Measurements from ENCODE around the gene AMOTL1.

DNA sequence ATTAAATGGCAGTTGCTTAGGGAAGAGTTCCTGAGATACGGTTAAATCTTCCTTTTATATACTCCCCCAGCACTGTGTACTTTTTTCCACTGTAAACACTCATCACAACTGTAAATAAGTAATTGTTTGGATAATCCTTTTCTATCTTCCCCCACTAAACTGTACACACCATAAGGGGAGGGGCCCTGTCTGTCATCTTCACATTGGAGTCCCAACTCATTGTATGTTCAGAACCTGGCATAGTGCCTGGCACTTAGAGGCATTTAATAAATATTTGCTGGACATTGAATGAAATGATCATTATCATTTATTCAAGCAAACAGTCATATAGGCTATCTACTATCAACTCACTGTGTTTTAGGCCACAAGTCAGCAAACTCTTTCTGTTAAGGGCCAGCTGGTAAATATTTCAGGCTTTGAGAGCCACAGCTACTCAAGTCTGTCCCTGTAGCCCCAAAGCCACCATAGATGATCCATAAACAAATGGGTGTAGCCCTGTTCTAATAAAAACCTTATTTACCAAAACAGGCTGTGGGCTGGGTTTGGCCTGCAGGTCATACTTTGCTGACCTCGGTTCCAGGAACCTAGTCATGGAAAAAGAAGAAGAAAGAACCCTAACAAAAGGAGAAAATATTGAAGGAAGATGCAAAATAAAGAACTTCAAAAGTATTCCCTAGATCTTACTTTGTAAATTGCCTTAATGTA is 70.0 kb downstream of the AMOTL1 start:
- TF ChIP-seq ZNF274 (IDR thresholded peaks at IDR 0.05; ENCODE audit: low read depth, low read length) (no peak), YY1 (IDR thresholded peaks at IDR 0.05; ENCODE audit: insufficient read depth, insufficient read length) (no peak)
